ENCODE data around the gene RHBDL3. TPM values are rescaled to one million over a fixed set of nuclear protein-coding genes. Genes with fewer than 3 reads are reported as not detected.

Gene RHBDL3
- total RNA-seq, 1 experiment from 2014 or later: 0.80 TPM

- POLR2A ChIA-PET (ENCODE audit: low non-redundant PET): no interaction called here
- DNase-seq (ENCODE audit: low spot score): no peak
- TF ChIP-seq CTCF (conservative IDR thresholded peaks at IDR 0.05; ENCODE audit: low read depth, low read length): no peak
- no peak for TF ChIP-seq EZH2 (IDR thresholded peaks at IDR 0.05; ENCODE audit: borderline replicate concordance, low read depth, low read length, poor library complexity, severe bottlenecking)
Measured at GRCh38 chr17:32239456-32239855, 26.2 kb upstream of the RHBDL3 start.

GRCh38 chr17:32240750-32241149 is 24.9 kb upstream of the RHBDL3 start:
- no peaks in the 10 kb centered on the region for H3K27me3 ChIP-seq (replicated peaks; ENCODE audit: insufficient read depth, low read depth, low read length, poor library complexity)
- no TSS peak for BruUV-seq (replicated peaks)
- H3K4me3 ChIP-seq (ENCODE audit: low read depth, low read length, poor library complexity, severe bottlenecking): no peak overlapping the region
- TF ChIP-seq EZH2 (IDR thresholded peaks at IDR 0.05; ENCODE audit: borderline replicate concordance, low read depth, low read length, poor library complexity, severe bottlenecking): no peak
- TF ChIP-seq CTCF (conservative IDR thresholded peaks at IDR 0.05; ENCODE audit: low read depth, low read length): no peak
- POLR2A ChIA-PET (ENCODE audit: low non-redundant PET): no interaction called here
- no peak overlapping the region for H3K27ac ChIP-seq (ENCODE audit: low read depth, low read length, poor library complexity, severe bottlenecking)
- no peaks in the 10 kb centered on the region for H3K9me3 ChIP-seq (ENCODE audit: low read depth, low read length, poor library complexity, severe bottlenecking)
- H3K4me1 ChIP-seq (ENCODE audit: insufficient read depth, low read length, poor library complexity, severe bottlenecking): no peaks in the 10 kb centered on the region
- no peaks in the 10 kb centered on the region for H3K36me3 ChIP-seq (ENCODE audit: insufficient read depth, low read length, poor library complexity, severe bottlenecking)
- intact Hi-C loops (cut with micrococcal nuclease; ENCODE audit: unreplicated experiment): no loop called here
- no peak for DNase-seq (ENCODE audit: low spot score)
- CTCF ChIA-PET: no interaction called here

More at GRCh38 chr17:32239456-32239855, 26.2 kb upstream of the RHBDL3 start:
- H3K4me3 ChIP-seq (ENCODE audit: low read depth, low read length, poor library complexity, severe bottlenecking): no peak overlapping the region
- no peaks in the 10 kb centered on the region for H3K4me1 ChIP-seq (ENCODE audit: insufficient read depth, low read length, poor library complexity, severe bottlenecking)
- no peaks in the 10 kb centered on the region for H3K36me3 ChIP-seq (ENCODE audit: insufficient read depth, low read length, poor library complexity, severe bottlenecking)
- no peaks in the 10 kb centered on the region for H3K9me3 ChIP-seq (ENCODE audit: low read depth, low read length, poor library complexity, severe bottlenecking)
- CTCF ChIA-PET: no interaction called here
- H3K27ac ChIP-seq (ENCODE audit: low read depth, low read length, poor library complexity, severe bottlenecking): no peak overlapping the region
- BruUV-seq (replicated peaks): no TSS peak
- intact Hi-C loops (cut with micrococcal nuclease; ENCODE audit: unreplicated experiment): no loop called here
- no peaks in the 10 kb centered on the region for H3K27me3 ChIP-seq (replicated peaks; ENCODE audit: insufficient read depth, low read depth, low read length, poor library complexity)

- intact Hi-C loops (cut with micrococcal nuclease; ENCODE audit: unreplicated experiment): no loop called here
- Histone ChIP-seq H3K9me3 (ENCODE audit: low read depth, low read length, poor library complexity, severe bottlenecking) (no peaks in the 10 kb centered on the region), H3K27ac (ENCODE audit: low read depth, low read length, poor library complexity, severe bottlenecking) (no peak overlapping the region), H3K36me3 (ENCODE audit: insufficient read depth, low read length, poor library complexity, severe bottlenecking) (no peaks in the 10 kb centered on the region), H3K27me3 (replicated peaks; ENCODE audit: insufficient read depth, low read depth, low read length, poor library complexity) (no peaks in the 10 kb centered on the region), H3K4me3 (ENCODE audit: low read depth, low read length, poor library complexity, severe bottlenecking) (no peak overlapping the region), H3K4me1 (ENCODE audit: insufficient read depth, low read length, poor library complexity, severe bottlenecking) (no peaks in the 10 kb centered on the region)
- ChIA-PET CTCF (no interaction called here), POLR2A (ENCODE audit: low non-redundant PET) (interaction anchor here (0.5 kb wide), 1 partner anchor 38 kb away, joined by 3 read pairs; no protein-coding TSS in a partner anchor)
- no TSS peak for BruUV-seq (replicated peaks)
- no peak for DNase-seq (ENCODE audit: low spot score)
- TF ChIP-seq EZH2 (IDR thresholded peaks at IDR 0.05; ENCODE audit: borderline replicate concordance, low read depth, low read length, poor library complexity, severe bottlenecking) (no peak), CTCF (conservative IDR thresholded peaks at IDR 0.05; ENCODE audit: low read depth, low read length) (no peak)
Measured at GRCh38 chr17:32241640-32242039, 24.0 kb upstream of the RHBDL3 start.

All from A673 (cell line).